HEK293T (cell line): ENCODE results near the gene FBH1.
"Not testable (repeated sequence)": the region's sequence is repeated elsewhere in the genome, so short reads cannot be mapped to it uniquely, and the experiment has no call there.

Experiments used
- CTCF ChIA-PET: fragments of 350-600 bp; formaldehyde crosslinking; extraction: SDS; loops from one replicate; lab custom pipeline; 2021; ENCODE audit warnings: antibody characterized with exemption, inconsistent platforms; lab: Yijun Ruan, JAX
- POLR2A ChIA-PET: fragments of 350-600 bp; formaldehyde crosslinking; extraction: SDS; loops from one replicate; lab custom pipeline; 2020; ENCODE audit warnings: antibody characterized with exemption, inconsistent platforms; lab: Yijun Ruan, JAX
- DNase-seq: peaks from one replicate; pipeline ENCODE4 v3.0.0; 2012; ENCODE audit warnings: mixed read lengths; ENCODE audit errors: extremely low spot score
- ARNT ChIP-seq: fragments of 450-650 bp; IDR thresholded peaks from 2 replicates; pipeline ENCODE4 v1.6.1; 2017; ENCODE audit warnings: mild to moderate bottlenecking
- BHLHE40 ChIP-seq: fragments of 450-650 bp; IDR thresholded peaks from 2 replicates; pipeline ENCODE4 v1.6.1; 2016; ENCODE audit warnings: mild to moderate bottlenecking, moderate library complexity, borderline replicate concordance
- CTBP1 ChIP-seq: fragments of 450-650 bp; IDR thresholded peaks from 2 replicates; pipeline ENCODE4 v1.6.1; 2016; ENCODE audit warnings: borderline replicate concordance
- ELF4 ChIP-seq: fragments of 450-650 bp; IDR thresholded peaks from 2 replicates; pipeline ENCODE4 v1.6.1; 2017; ENCODE audit warnings: antibody characterized with exemption
- FOXA1 ChIP-seq: fragments of 450-650 bp; IDR thresholded peaks from 2 replicates; pipeline ENCODE4 v1.6.1; 2016; ENCODE audit warnings: mild to moderate bottlenecking
- FOXK2 ChIP-seq: fragments of 450-650 bp; IDR thresholded peaks from 2 replicates; pipeline ENCODE4 v1.6.1; 2016; ENCODE audit warnings: mild to moderate bottlenecking
- FOXM1 ChIP-seq: fragments of 450-650 bp; IDR thresholded peaks from 2 replicates; pipeline ENCODE4 v1.6.1; 2017; ENCODE audit warnings: mild to moderate bottlenecking, borderline replicate concordance
- HDGF ChIP-seq: fragments of 450-650 bp; IDR thresholded peaks from 2 replicates; pipeline ENCODE4 v1.6.1; 2017; ENCODE audit warnings: antibody characterized with exemption, borderline replicate concordance
- L3MBTL2 ChIP-seq: fragments of 450-650 bp; conservative IDR thresholded peaks from 2 replicates; pipeline ENCODE4 v1.6.1; 2016; ENCODE audit warnings: mild to moderate bottlenecking
- LEF1 ChIP-seq: fragments of 450-650 bp; IDR thresholded peaks from 2 replicates; pipeline ENCODE4 v1.6.1; 2017; ENCODE audit warnings: mild to moderate bottlenecking, borderline replicate concordance
- NFRKB ChIP-seq: fragments of 450-650 bp; IDR thresholded peaks from 2 replicates; pipeline ENCODE4 v1.6.1; 2016; ENCODE audit warnings: mild to moderate bottlenecking, moderate library complexity
- PKNOX1 ChIP-seq: fragments of 450-650 bp; IDR thresholded peaks from 2 replicates; pipeline ENCODE4 v1.6.1; 2016
- SP1 ChIP-seq: fragments of 450-650 bp; IDR thresholded peaks from 2 replicates; pipeline ENCODE4 v1.6.1; 2017
- SUZ12 ChIP-seq: fragments of 450-650 bp; IDR thresholded peaks from 2 replicates; pipeline ENCODE4 v1.6.1; 2016; ENCODE audit warnings: mild to moderate bottlenecking
- TARDBP ChIP-seq: fragments of 450-650 bp; IDR thresholded peaks from 2 replicates; pipeline ENCODE4 v1.6.1; 2016
- ZNF384 ChIP-seq: fragments of 450-650 bp; IDR thresholded peaks from 2 replicates; pipeline ENCODE4 v1.6.1; 2016

The FBH1 gene

GRCh38 chr10:5904227-5904626, 14.2 kb downstream of the FBH1 start:
- ChIA-PET CTCF (no interaction called here), POLR2A (no interaction called here)
- no peak for TF ChIP-seq CTBP1
- TF ChIP-seq SP1: no peak
- no peak for TF ChIP-seq HDGF
- DNase-seq: no peak

- no peak for DNase-seq
- ChIA-PET POLR2A (interaction anchor here (0.6 kb wide), 1 partner anchor 16 kb away, joined by 3 read pairs; the partner anchor contains the start of genes ANKRD16 and FBH1), CTCF (no interaction called here)
- TF ChIP-seq SP1 (no peak), FOXA1 (no peak)
These were observed 15.9 kb downstream of the FBH1 start for GRCh38 chr10:5905854-5906507.

GRCh38 chr10:5906651-5907050, 16.6 kb downstream of the FBH1 start:
- no peak for DNase-seq
- no peak for TF ChIP-seq FOXK2
- TF ChIP-seq FOXA1: no peak
- no peak for TF ChIP-seq NFRKB
- CTCF ChIA-PET: no interaction called here
- POLR2A ChIA-PET: no interaction called here

- POLR2A ChIA-PET, DNase-seq, CTCF ChIA-PET: not testable (repeated sequence)
These were observed 18.6 kb downstream of the FBH1 start for GRCh38 chr10:5908676-5909075.

GRCh38 chr10:5910323-5911100, 20.5 kb downstream of the FBH1 start:
- no peak for DNase-seq
- CTCF ChIA-PET: no interaction called here
- POLR2A ChIA-PET: no interaction called here
- TF ChIP-seq ELF4 (no peak), ZNF384 (no peak), TARDBP (no peak), BHLHE40 (no peak), L3MBTL2 (no peak), SUZ12 (no peak)

- DNase-seq: no peak
- TF ChIP-seq FOXM1 (no peak), ZNF384 (no peak), L3MBTL2 (no peak), HDGF (no peak), TARDBP (no peak), ELF4 (no peak), ARNT (no peak), BHLHE40 (no peak), PKNOX1 (no peak), NFRKB (no peak), CTBP1 (no peak), FOXA1 (no peak), SP1 (no peak), LEF1 (no peak), SUZ12 (no peak)
- ChIA-PET POLR2A (no interaction called here), CTCF (no interaction called here)
These were observed 21.6 kb downstream of the FBH1 start for GRCh38 chr10:5911670-5912069.

GRCh38 chr10:5913736-5914135, 23.7 kb downstream of the FBH1 start:
- DNase-seq: no peak
- ChIA-PET CTCF (no interaction called here), POLR2A (no interaction called here)
- no peak for TF ChIP-seq FOXA1
- TF ChIP-seq ZNF384: no peak
- TF ChIP-seq ELF4: no peak
- TF ChIP-seq SUZ12: no peak
- TF ChIP-seq ARNT: no peak
- TF ChIP-seq L3MBTL2: no peak
- no peak for TF ChIP-seq PKNOX1
- TF ChIP-seq FOXK2: no peak
- no peak for TF ChIP-seq HDGF
- TF ChIP-seq SP1: no peak
- TF ChIP-seq NFRKB: no peak
- no peak for TF ChIP-seq TARDBP
- no peak for TF ChIP-seq LEF1
- no peak for TF ChIP-seq BHLHE40
- no peak for TF ChIP-seq CTBP1
- no peak for TF ChIP-seq FOXM1
